Endothelial cell (in vitro differentiated cells): ENCODE results near the gene SMPD3. TPM values are rescaled to one million over a fixed set of nuclear protein-coding genes. Genes with fewer than 3 reads are reported as not detected.

Experiments
- DNase-seq: peaks from one replicate; pipeline ENCODE4 v3.0.0; 2021; ENCODE audit warnings: low spot score
- H3K27ac Mint-ChIP-seq: one replicate; pipeline ENCODE4 v1.8.0; 2021; ENCODE audit warnings: mixed read lengths, inconsistent platforms; ENCODE audit not compliant: unreplicated experiment
- H3K27me3 Mint-ChIP-seq: one replicate; pipeline ENCODE4 v1.8.0; 2021; ENCODE audit warnings: mild to moderate bottlenecking, moderate library complexity, mixed read lengths, inconsistent platforms; ENCODE audit not compliant: unreplicated experiment
- H3K36me3 Mint-ChIP-seq: one replicate; pipeline ENCODE4 v1.8.0; 2021; ENCODE audit warnings: mild to moderate bottlenecking, low read depth, mixed read lengths, inconsistent platforms; ENCODE audit not compliant: unreplicated experiment
- H3K4me1 Mint-ChIP-seq: one replicate; pipeline ENCODE4 v1.8.0; 2021; ENCODE audit warnings: mild to moderate bottlenecking, mixed read lengths, inconsistent platforms; ENCODE audit not compliant: unreplicated experiment
- H3K4me3 Mint-ChIP-seq: one replicate; pipeline ENCODE4 v1.8.0; 2021; ENCODE audit warnings: mild to moderate bottlenecking, mixed read lengths, inconsistent platforms; ENCODE audit not compliant: unreplicated experiment
- H3K9me3 Mint-ChIP-seq: one replicate; pipeline ENCODE4 v1.8.0; 2021; ENCODE audit warnings: mixed read lengths, inconsistent platforms; ENCODE audit not compliant: unreplicated experiment
- total RNA-seq: library from RNA; stranded (reverse); fragmentation: NEBNext Ultra II Directional; extraction: Animal tissue kit (Norgen Biotek cat#: 25700); gene quantifications from one replicate; pipeline ENCODE4 v1.2.1, GENCODE V29; 2021; ENCODE audit not compliant: unreplicated experiment
- TF ChIP-seq, protein P1 (sequence below): fragments of 200-600 bp; sonication (generic); IDR thresholded peaks from one replicate; pipeline ENCODE4 v1.5.0; 2021; ENCODE audit warnings: antibody characterized with exemption; ENCODE audit not compliant: unreplicated experiment

SMPD3 gene
- total RNA-seq, 1 donor from 2014 or later = not detected

- no peak for DNase-seq
- TF ChIP-seq, protein P1, sequence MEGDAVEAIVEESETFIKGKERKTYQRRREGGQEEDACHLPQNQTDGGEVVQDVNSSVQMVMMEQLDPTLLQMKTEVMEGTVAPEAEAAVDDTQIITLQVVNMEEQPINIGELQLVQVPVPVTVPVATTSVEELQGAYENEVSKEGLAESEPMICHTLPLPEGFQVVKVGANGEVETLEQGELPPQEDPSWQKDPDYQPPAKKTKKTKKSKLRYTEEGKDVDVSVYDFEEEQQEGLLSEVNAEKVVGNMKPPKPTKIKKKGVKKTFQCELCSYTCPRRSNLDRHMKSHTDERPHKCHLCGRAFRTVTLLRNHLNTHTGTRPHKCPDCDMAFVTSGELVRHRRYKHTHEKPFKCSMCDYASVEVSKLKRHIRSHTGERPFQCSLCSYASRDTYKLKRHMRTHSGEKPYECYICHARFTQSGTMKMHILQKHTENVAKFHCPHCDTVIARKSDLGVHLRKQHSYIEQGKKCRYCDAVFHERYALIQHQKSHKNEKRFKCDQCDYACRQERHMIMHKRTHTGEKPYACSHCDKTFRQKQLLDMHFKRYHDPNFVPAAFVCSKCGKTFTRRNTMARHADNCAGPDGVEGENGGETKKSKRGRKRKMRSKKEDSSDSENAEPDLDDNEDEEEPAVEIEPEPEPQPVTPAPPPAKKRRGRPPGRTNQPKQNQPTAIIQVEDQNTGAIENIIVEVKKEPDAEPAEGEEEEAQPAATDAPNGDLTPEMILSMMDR = no peak
- Mint-ChIP-seq H3K36me3 (no peaks in the 10 kb centered on the region), H3K4me3 (no peak overlapping the region), H3K27ac (no peak overlapping the region), H3K9me3 (no peaks in the 10 kb centered on the region), H3K27me3 (peaks cover 9% of the 10 kb centered on the region), H3K4me1 (peaks cover 2% of the 10 kb centered on the region)
Measured at GRCh38 chr16:68366062-68366461, 82.2 kb downstream of the SMPD3 start.

DNA sequence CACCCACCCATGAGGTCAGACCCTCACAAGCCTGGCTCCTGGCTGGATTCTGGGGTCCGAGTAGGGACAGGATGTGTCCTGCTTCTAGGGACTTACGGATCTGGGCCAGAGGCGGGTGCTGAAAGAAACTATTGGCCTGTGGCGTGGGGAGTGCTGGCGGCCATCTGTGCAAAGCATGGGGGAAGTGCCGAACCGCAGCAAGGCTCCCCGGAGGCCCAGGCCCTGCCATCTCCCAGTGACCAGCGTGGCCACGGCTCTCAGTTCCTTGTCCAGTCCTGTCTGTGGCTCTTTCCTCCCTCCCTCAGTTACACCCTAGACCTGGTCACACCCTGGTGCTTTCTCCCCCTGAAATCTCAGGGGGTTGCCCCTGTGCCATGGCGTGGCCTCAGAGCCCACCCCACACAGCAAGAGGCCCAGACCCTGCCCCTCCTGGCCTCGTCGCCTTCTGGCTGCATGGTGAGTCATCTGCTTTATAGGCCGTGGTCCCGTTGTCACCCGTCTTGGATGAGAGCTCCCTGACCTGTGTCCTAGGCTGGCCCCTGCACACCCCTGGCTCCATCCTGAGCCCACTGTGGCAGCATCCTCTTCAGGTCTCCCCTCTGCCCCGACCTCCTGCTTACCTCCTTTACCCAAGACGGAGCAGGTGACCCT, 83.0 kb downstream of the SMPD3 start:
- no peak for DNase-seq
- H3K36me3 Mint-ChIP-seq = peaks cover 4% of the 10 kb centered on the region
- no peak overlapping the region for H3K4me3 Mint-ChIP-seq
- no peaks in the 10 kb centered on the region for H3K9me3 Mint-ChIP-seq
- no peak overlapping the region for H3K27ac Mint-ChIP-seq
- H3K4me1 Mint-ChIP-seq = peaks cover 2% of the 10 kb centered on the region
- H3K27me3 Mint-ChIP-seq = peaks cover 13% of the 10 kb centered on the region
- TF ChIP-seq, protein P1 = no peak

- H3K4me3 Mint-ChIP-seq = no peak overlapping the region
- H3K27ac Mint-ChIP-seq = no peak overlapping the region
- peaks cover 5% of the 10 kb centered on the region for H3K36me3 Mint-ChIP-seq
- TF ChIP-seq, protein P1 = peak; percentile 33
- H3K27me3 Mint-ChIP-seq = peaks cover 15% of the 10 kb centered on the region
- no peak for DNase-seq
- H3K4me1 Mint-ChIP-seq = peaks cover 2% of the 10 kb centered on the region
- no peaks in the 10 kb centered on the region for H3K9me3 Mint-ChIP-seq
Measured at GRCh38 chr16:68364561-68364998, 83.7 kb downstream of the SMPD3 start.

- DNase-seq = no peak
- Mint-ChIP-seq H3K27me3 (peaks cover 15% of the 10 kb centered on the region), H3K4me3 (no peak overlapping the region), H3K27ac (no peak overlapping the region), H3K36me3 (peaks cover 5% of the 10 kb centered on the region), H3K4me1 (peaks cover 2% of the 10 kb centered on the region), H3K9me3 (no peaks in the 10 kb centered on the region)
- TF ChIP-seq, protein P1 = no peak
Measured at GRCh38 chr16:68363658-68364521, 84.4 kb downstream of the SMPD3 start.
